Loucy (cell line): ENCODE results near the gene SURF1.
"Not testable (repeated sequence)": the region's sequence is repeated elsewhere in the genome, so short reads cannot be mapped to it uniquely, and the experiment has no call there.

Source experiments
- EZH2phosphoT487 ChIP-seq: fragments of 200-600 bp; IDR thresholded peaks from 2 replicates; pipeline ENCODE4 v1.6.1; 2018; ENCODE audit warnings: antibody characterized with exemption, mild to moderate bottlenecking, moderate library complexity, borderline replicate concordance
- TF ChIP-seq, protein P1 (sequence below): fragments of 200-600 bp; sonication (generic); conservative IDR thresholded peaks from 2 replicates; pipeline ENCODE4 v1.5.1; 2014; ENCODE audit warnings: mild to moderate bottlenecking, antibody characterized with exemption, low read length

DNA sequence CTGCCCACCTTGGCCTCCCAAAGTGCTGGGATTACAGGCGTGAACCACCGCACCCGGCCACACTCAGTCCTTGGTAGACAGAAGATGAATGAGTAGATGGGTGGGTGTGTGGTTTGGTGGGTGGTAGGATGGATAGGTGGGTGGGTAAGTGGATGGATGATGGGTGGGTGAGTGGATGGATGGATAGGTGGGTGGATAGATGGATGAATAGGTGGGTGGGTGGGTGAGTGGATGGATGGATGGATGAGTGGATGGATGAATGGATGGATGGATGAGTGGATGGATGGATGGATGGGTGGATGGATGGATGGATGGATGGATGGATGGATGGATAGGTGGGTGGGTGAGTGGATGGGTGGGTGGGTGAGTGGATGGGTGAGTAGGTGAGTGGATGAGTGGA lies 36.0 kb upstream of the SURF1 start:
- not testable (repeated sequence) for TF ChIP-seq EZH2phosphoT487
- TF ChIP-seq, protein P1, sequence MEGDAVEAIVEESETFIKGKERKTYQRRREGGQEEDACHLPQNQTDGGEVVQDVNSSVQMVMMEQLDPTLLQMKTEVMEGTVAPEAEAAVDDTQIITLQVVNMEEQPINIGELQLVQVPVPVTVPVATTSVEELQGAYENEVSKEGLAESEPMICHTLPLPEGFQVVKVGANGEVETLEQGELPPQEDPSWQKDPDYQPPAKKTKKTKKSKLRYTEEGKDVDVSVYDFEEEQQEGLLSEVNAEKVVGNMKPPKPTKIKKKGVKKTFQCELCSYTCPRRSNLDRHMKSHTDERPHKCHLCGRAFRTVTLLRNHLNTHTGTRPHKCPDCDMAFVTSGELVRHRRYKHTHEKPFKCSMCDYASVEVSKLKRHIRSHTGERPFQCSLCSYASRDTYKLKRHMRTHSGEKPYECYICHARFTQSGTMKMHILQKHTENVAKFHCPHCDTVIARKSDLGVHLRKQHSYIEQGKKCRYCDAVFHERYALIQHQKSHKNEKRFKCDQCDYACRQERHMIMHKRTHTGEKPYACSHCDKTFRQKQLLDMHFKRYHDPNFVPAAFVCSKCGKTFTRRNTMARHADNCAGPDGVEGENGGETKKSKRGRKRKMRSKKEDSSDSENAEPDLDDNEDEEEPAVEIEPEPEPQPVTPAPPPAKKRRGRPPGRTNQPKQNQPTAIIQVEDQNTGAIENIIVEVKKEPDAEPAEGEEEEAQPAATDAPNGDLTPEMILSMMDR, result not testable (repeated sequence)
